Common myeloid progenitor, CD34-positive (primary cell): ENCODE results near the gene KRTAP12-3.

ENCODE experiments used
- CTCF ChIA-PET: fragments of 350-600 bp; sonication (Branson Sonifier 250); formaldehyde crosslinking; loops from one replicate; lab custom pipeline; 2021; ENCODE audit warnings: antibody characterized with exemption; lab: Charles Lee
- POLR2A ChIA-PET: fragments of 350-600 bp; sonication (Branson Sonifier 250); formaldehyde crosslinking; loops from one replicate; lab custom pipeline; 2021; ENCODE audit warnings: antibody characterized with exemption; lab: Charles Lee
- DNase-seq, 3 donors: peaks; one replicate each; pipeline versions ENCODE4 v3.0.0 to v3.0.0-alpha.2; 2013
- H3K27ac ChIP-seq, 2 experiments: 1 replicate in 1 of 2; 2 replicates in 1 of 2; pipeline ENCODE4 v1.7.0; 2013; ENCODE audit warnings: inconsistent platforms in 2 of 2, low read length in 2 of 2, mild to moderate bottlenecking in 2 of 2, low read depth in 1 of 2, moderate library complexity in 1 of 2; ENCODE audit not compliant: severe bottlenecking in 2 of 2, insufficient read depth in 1 of 2, poor library complexity in 1 of 2
- H3K27me3 ChIP-seq, 5 experiments: replicated peaks in 2 of 5; 1 replicate in 3 of 5; 2 replicates in 2 of 5; pipeline versions ENCODE4 v1.6.1 to v1.7.0; 2013; ENCODE audit warnings: low read length in 4 of 5, mild to moderate bottlenecking in 2 of 5, moderate library complexity in 2 of 5, inconsistent platforms in 1 of 5; ENCODE audit not compliant: insufficient read depth in 5 of 5, control insufficient read depth in 4 of 5
- H3K36me3 ChIP-seq, 4 experiments: 1 replicate in 2 of 4; 2 replicates in 2 of 4; pipeline versions ENCODE4 v1.6.1 to v1.7.0; 2013; ENCODE audit warnings: low read length in 3 of 4, control low read depth in 1 of 4, mild to moderate bottlenecking in 1 of 4; ENCODE audit not compliant: control insufficient read depth in 4 of 4, insufficient read depth in 4 of 4
- H3K4me1 ChIP-seq, 4 experiments: 1 replicate in 3 of 4; 2 replicates in 1 of 4; pipeline versions ENCODE4 v1.6.1 to v1.7.1; 2013; ENCODE audit warnings: low read length in 3 of 4, mild to moderate bottlenecking in 3 of 4, control low read depth in 1 of 4, inconsistent platforms in 1 of 4, moderate library complexity in 1 of 4; ENCODE audit not compliant: control insufficient read depth in 4 of 4, insufficient read depth in 4 of 4; ENCODE audit errors: control extremely low read depth in 1 of 4
- H3K4me3 ChIP-seq, 7 experiments: 1 replicate in 4 of 7; 2 replicates in 3 of 7; pipeline versions ENCODE4 v1.5.1 to v1.7.0; 2013; ENCODE audit warnings: mild to moderate bottlenecking in 7 of 7, low read length in 6 of 7, moderate library complexity in 6 of 7, inconsistent platforms in 2 of 7, low read depth in 2 of 7, control low read depth in 1 of 7; ENCODE audit not compliant: insufficient read depth in 4 of 7, control insufficient read depth in 1 of 7; ENCODE audit errors: extremely low read depth in 1 of 7
- H3K9me3 ChIP-seq, 5 experiments: 1 replicate in 4 of 5; 2 replicates in 1 of 5; pipeline versions ENCODE4 v1.6.1 to v1.7.1; 2013; ENCODE audit warnings: low read length in 4 of 5, mild to moderate bottlenecking in 2 of 5, inconsistent platforms in 1 of 5, low read depth in 1 of 5, moderate library complexity in 1 of 5; ENCODE audit not compliant: control insufficient read depth in 4 of 5, insufficient read depth in 2 of 5; ENCODE audit errors: control extremely low read depth in 1 of 5
- WGBS: methylation state at CpG from one replicate; pipeline ENCODE4 v1.1.5; 2013; ENCODE audit not compliant: insufficient coverage; 5-methylcytosine and 5-hydroxymethylcytosine counted together

KRTAP12-3 gene

DNA sequence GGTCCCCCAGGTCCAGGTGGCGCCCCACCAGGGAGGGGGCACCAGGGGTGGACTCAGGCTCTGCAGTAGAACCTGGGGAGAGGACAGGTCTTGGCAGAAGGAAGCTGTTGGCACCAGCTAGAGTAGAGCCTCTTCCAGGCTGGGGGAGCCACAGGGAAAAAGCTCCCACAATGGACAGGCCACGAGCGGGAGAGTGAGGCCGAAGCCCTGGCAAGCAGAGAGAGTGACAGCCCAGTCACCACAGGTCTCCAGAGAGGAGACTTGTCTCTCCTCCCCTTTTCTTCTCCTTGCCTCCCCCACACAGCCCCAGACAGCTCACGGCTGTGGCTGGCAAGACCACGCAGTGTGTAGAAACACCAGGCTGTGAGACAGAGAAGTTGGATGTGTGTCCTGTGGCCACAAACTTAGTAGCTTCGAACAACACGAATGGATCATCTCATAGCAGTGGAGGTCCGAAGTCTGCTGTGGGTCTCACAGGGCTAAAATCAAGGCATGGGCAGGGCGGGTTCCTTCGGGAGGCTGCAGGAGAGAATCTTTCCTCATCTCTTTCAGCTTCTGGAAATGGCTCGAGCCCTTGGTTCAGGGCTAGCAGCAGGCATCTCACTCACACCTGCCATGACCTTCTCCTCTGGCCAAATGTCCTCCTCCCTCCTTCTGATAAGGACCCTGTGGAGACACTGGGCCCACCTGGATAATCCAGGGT, 6.6 kb upstream of the KRTAP12-3 start:
- H3K4me1 ChIP-seq = peaks cover 0 to 2% (median 0%) of the 10 kb centered on the region in 4 experiments
- WGBS = 89% methylated on average over 10 of the region's 12 CpGs
- DNase-seq = no peak
- POLR2A ChIA-PET = no interaction called here
- H3K9me3 ChIP-seq = peaks cover 0 to 22% (median 4%) of the 10 kb centered on the region in 5 experiments
- H3K36me3 ChIP-seq = no peaks in the 10 kb centered on the region
- peaks cover 0 to 25% (median 0%) of the 10 kb centered on the region in 5 experiments for H3K27me3 ChIP-seq
- H3K27ac ChIP-seq = no peak overlapping the region
- CTCF ChIA-PET = no interaction called here
- H3K4me3 ChIP-seq = no peak overlapping the region

DNA sequence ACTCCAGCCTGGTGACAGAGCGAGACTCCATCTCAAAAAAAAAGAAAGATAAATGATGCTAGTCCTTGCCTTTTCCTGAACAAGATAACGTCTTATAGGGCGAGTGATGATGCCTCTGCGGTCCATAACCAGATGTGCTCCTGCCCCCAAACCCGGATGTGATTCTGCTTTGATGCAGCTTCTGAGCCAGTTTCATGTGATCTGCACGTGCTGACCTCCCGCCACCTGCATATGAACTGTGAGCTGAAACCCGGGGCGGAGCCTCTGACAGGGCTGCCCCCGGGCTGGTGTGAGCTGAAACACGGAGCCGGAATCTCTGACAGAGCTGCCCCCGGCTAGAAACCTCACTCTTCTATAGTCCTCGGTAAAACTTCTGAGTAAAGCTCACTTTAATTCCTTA, 4.6 kb upstream of the KRTAP12-3 start:
- DNase-seq = no peak
- Histone ChIP-seq H3K4me3 (no peak overlapping the region), H3K27ac (no peak overlapping the region), H3K27me3 (peaks cover 0 to 13% (median 0%) of the 10 kb centered on the region in 5 experiments), H3K4me1 (peaks cover 0 to 2% (median 0%) of the 10 kb centered on the region in 4 experiments), H3K36me3 (no peaks in the 10 kb centered on the region), H3K9me3 (peaks cover 3 to 37% (median 9%) of the 10 kb centered on the region in 5 experiments)
- CTCF ChIA-PET = no interaction called here
- 85% methylated on average over 11 of the region's 14 CpGs for WGBS
- POLR2A ChIA-PET = no interaction called here

DNA sequence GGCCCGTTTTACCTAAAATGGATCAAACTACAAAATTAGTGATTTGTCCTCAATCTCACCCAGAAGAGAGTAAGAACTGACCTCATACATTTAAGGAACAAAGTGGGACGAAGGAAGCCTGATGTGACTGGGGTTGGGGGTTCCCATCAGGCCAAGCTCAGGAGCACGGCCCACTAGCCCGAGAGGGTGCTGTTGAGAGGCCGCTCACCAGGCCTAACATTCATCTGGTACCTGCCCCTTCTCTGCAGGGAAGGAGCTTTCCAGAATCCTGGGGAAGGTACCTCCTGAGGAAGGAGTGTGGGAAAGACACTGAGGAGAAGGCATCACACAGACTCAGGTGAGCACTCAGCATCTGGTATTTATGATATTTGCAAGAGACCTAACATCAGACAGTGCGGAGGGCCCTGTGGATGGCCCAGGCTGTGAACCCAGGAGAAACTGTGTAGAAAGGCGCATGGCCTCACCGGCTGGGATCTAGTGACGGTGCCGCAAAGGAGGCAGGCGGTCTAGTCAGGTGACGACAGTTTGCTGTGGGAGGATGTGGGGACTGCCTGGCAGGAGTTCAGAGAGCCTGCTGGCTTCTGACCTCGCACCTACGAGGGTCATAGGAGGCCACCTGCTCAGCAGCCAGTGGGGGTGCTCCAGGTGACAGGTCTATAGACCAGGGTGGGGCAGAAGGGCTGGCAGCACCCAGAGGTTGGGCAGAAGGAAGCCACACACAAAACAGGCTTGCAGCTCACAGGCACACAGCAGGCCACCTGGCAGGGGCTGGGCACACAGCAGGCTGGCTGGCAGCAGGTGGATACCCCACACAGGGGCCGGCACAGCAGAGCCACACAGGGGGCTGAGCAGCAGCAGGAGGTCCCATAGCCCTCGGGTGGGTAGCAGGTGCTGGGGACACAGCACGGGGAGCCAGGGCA, 3.8 kb upstream of the KRTAP12-3 start:
- H3K36me3 ChIP-seq = no peaks in the 10 kb centered on the region
- no peak for DNase-seq
- H3K27me3 ChIP-seq = peaks cover 0 to 6% (median 0%) of the 10 kb centered on the region in 5 experiments
- peaks cover 3 to 39% (median 11%) of the 10 kb centered on the region in 5 experiments for H3K9me3 ChIP-seq
- H3K4me3 ChIP-seq = no peak overlapping the region
- 94% methylated on average over 15 of the region's 17 CpGs for WGBS
- peaks cover 0 to 2% (median 0%) of the 10 kb centered on the region in 4 experiments for H3K4me1 ChIP-seq
- ChIA-PET POLR2A (no interaction called here), CTCF (no interaction called here)
- no peak overlapping the region for H3K27ac ChIP-seq

DNA sequence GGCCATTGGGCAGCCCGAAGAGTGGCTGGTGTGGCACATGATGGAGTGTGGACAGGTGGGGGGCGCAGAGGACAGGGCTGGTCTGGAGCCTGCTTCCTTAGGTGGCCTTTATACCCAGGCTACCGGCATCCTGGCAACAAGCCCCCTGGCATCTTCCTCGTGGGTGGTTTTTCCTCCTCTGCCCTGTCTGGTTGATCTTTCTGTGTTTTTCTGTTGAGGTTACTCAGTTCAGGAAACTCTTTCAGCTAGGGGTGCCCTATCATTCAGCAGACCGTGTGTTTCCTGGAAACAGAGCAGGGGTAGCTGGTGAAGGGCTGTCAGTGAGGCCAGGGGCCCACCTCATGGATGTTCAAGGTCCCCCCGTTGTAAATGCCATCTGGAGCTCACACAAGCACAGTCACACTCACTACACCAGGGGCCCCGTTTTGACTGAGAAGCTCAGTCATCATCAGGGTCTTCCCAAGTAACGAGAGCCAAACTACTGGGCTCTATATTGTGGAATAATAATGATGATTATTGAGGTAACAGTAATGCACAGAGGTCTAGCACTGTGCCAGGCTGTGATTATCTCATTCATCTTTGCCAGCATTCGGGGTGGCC, 3.1 kb upstream of the KRTAP12-3 start, which contains the start of gene KRTAP12-4:
Gene KRTAP12-4 (minus strand): TSS at position 84 of the 600 bp plus-strand sequence. CDS start 45 bp downstream, at position 39.
- Histone ChIP-seq H3K9me3 (peaks cover 3 to 40% (median 11%) of the 10 kb centered on the region in 5 experiments), H3K36me3 (no peaks in the 10 kb centered on the region), H3K4me3 (no peak within 1 kb of the TSS), H3K27me3 (peaks cover 0 to 10% (median 0%) of the 10 kb centered on the region in 5 experiments), H3K4me1 (no peaks in the 10 kb centered on the region), H3K27ac (no peak within 1 kb of the TSS)
- WGBS = 50% methylated on average over 6 of the region's 9 CpGs
- ChIA-PET POLR2A (interaction anchor here (0.6 kb wide), 1 partner anchor 32 kb away, joined by 3 read pairs; no protein-coding TSS in a partner anchor), CTCF (no interaction called here)
- DNase-seq = peak in 1 of 3 donors; percentile 77

DNA sequence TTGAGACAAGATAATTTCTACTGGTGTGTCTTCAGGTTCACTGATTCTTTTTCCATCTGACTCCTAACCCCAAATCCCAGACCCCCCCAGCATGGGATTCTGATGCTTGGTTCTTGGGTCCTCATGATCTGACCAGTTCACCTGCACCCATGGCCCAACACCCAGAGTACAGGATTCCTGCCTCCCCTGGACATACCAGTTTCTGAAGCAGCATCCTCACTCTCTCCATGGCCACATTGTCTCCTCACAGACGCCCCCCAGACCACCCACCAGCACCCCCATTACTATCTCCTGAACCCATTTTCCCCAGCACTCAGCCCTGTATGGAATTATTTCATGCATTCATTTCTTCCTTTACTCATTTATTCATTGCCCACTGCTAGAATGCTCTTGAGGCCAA, 864 bp upstream of the KRTAP12-3 start:
- WGBS = 80% methylated on average over 1 of the region's 1 CpG
- no peaks in the 10 kb centered on the region for H3K4me1 ChIP-seq
- H3K27ac ChIP-seq = no peak overlapping the region
- peaks cover 3 to 37% (median 11%) of the 10 kb centered on the region in 5 experiments for H3K9me3 ChIP-seq
- ChIA-PET CTCF (no interaction called here), POLR2A (no interaction called here)
- H3K4me3 ChIP-seq = no peak overlapping the region
- no peaks in the 10 kb centered on the region for H3K36me3 ChIP-seq
- peaks cover 0 to 10% (median 0%) of the 10 kb centered on the region in 5 experiments for H3K27me3 ChIP-seq
- DNase-seq = no peak

DNA sequence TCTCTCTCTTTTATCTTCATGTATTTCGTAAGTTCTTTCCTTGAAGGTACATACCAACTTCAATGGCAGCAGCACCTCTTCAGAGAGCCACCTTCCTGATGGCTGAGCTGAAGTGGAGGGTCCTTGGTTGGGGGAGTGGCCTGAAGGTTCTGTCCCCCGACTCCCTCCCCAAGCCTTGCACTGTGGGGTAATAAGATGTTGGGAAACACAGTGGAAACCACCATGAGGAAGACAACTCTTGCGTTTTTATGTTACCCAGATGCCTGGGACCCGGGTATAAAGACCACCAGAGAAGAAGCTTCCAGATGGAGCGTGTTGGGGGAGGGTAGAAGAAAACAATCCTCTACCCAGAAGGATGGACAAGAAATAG, 794 bp downstream of the KRTAP12-3 start:
- H3K4me3 ChIP-seq = no peak overlapping the region
- H3K36me3 ChIP-seq = no peaks in the 10 kb centered on the region
- POLR2A ChIA-PET = no interaction called here
- H3K4me1 ChIP-seq = no peaks in the 10 kb centered on the region
- peaks cover 3 to 34% (median 9%) of the 10 kb centered on the region in 5 experiments for H3K9me3 ChIP-seq
- CTCF ChIA-PET = no interaction called here
- WGBS = 86% methylated on average over 3 of the region's 5 CpGs
- no peak for DNase-seq
- H3K27me3 ChIP-seq = peaks cover 0 to 10% (median 2%) of the 10 kb centered on the region in 5 experiments
- no peak overlapping the region for H3K27ac ChIP-seq
